Colonic mucosa (tissue), 4 donors: ENCODE data around the gene SLC31A1. TPM values are rescaled to one million over a fixed set of nuclear protein-coding genes. Genes with fewer than 3 reads are reported as not detected.
"Not testable (repeated sequence)": the region's sequence is repeated elsewhere in the genome, so short reads cannot be mapped to it uniquely, and the experiment has no call there.

Experiments used
- DNase-seq: peaks from one replicate; pipeline ENCODE4 v3.0.0-alpha.2; 2020
- H3K27ac ChIP-seq: fragments of 200-600 bp; one replicate; pipeline ENCODE4 v1.8.0; 2021
- H3K27me3 ChIP-seq: fragments of 200-600 bp; one replicate; pipeline ENCODE4 v1.8.0; 2021
- H3K36me3 ChIP-seq: fragments of 200-600 bp; one replicate; pipeline ENCODE4 v1.8.0; 2021
- H3K4me1 ChIP-seq: fragments of 200-600 bp; one replicate; pipeline ENCODE4 v1.8.0; 2021; ENCODE audit warnings: mild to moderate bottlenecking
- H3K4me3 ChIP-seq: fragments of 200-600 bp; one replicate; pipeline ENCODE4 v1.8.0; 2021
- H3K9ac ChIP-seq, 2 donors: one replicate each; pipeline ENCODE4 v1.7.0; 2013; ENCODE audit warnings: control low read depth in 2 of 2, low read depth in 2 of 2, low read length in 2 of 2
- H3K9me3 ChIP-seq: fragments of 200-600 bp; one replicate; pipeline ENCODE4 v1.8.0; 2021
- intact Hi-C: fragments of 100-400 bp; cut with DNase I; formaldehyde crosslinking; loops from one replicate; pipeline ENCODE4 v1.14.1; 2022
- total RNA-seq, 2 donors: library from RNA; stranded (reverse); fragmentation: NEBNext Ultra II Directional in 1 of 2; extraction: Animal tissue kit (Norgen Biotek cat#: 25700) in 1 of 2; gene quantifications; one replicate each; pipeline ENCODE4 v1.2.1, GENCODE V29; 2021
- TF ChIP-seq, protein P1 (sequence below): fragments of 200-600 bp; IDR thresholded peaks from one replicate; pipeline ENCODE4 v1.8.0; 2022; ENCODE audit warnings: antibody characterized with exemption, mild to moderate bottlenecking
- donor health status: healthy.
- donor health status: DM: no; HTN: no; CAD: no.
- donor health status: DM: no; HTN: no; CAD: no.

The SLC31A1 gene
- total RNA-seq, 2 donors from 2014 or later: 51.1 to 57.1 TPM

- no peaks in the 10 kb centered on the region for H3K9me3 ChIP-seq
- H3K36me3 ChIP-seq: peaks cover 18% of the 10 kb centered on the region
- H3K9ac ChIP-seq: no peak overlapping the region
- no peak for DNase-seq
- TF ChIP-seq, protein P1, sequence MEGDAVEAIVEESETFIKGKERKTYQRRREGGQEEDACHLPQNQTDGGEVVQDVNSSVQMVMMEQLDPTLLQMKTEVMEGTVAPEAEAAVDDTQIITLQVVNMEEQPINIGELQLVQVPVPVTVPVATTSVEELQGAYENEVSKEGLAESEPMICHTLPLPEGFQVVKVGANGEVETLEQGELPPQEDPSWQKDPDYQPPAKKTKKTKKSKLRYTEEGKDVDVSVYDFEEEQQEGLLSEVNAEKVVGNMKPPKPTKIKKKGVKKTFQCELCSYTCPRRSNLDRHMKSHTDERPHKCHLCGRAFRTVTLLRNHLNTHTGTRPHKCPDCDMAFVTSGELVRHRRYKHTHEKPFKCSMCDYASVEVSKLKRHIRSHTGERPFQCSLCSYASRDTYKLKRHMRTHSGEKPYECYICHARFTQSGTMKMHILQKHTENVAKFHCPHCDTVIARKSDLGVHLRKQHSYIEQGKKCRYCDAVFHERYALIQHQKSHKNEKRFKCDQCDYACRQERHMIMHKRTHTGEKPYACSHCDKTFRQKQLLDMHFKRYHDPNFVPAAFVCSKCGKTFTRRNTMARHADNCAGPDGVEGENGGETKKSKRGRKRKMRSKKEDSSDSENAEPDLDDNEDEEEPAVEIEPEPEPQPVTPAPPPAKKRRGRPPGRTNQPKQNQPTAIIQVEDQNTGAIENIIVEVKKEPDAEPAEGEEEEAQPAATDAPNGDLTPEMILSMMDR: no peak
- no peak overlapping the region for H3K27ac ChIP-seq
- no peaks in the 10 kb centered on the region for H3K27me3 ChIP-seq
- intact Hi-C loops: no loop called here
- no peak overlapping the region for H3K4me3 ChIP-seq
- H3K4me1 ChIP-seq: no peaks in the 10 kb centered on the region
Measured at GRCh38 chr9:113290052-113290607, 68.8 kb downstream of the SLC31A1 start.

DNA sequence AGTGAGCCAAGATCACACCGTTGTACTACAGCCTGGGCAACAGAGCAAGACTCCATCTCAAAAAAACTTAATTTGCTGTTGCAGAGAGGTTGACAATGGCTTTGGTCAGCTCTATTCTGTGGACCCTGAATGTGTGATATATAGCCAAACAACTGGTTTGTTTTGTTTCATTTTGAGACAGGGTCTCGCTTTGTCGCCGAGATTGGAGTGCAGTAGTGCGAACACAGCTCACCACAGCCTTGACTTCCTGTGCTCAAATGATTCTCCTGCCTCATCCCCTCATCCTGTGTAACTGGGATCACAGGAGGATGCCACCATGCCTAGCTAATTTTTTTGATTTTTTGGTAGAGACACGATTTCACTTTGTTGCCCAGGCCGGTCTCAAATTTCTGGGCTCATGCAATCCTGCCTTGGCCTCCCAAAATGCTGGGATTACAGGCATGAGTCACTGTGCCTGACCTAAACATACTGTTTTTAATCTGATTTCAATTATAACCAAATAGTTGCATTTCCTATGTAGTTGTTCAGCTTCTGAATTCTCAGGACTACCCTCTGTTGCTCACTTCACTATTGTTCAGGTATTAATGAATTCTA lies 72.0 kb downstream of the SLC31A1 start:
- Histone ChIP-seq H3K9ac (no peak overlapping the region), H3K27ac (no peak overlapping the region), H3K4me3 (no peak overlapping the region), H3K27me3 (no peaks in the 10 kb centered on the region), H3K36me3 (peaks cover 3% of the 10 kb centered on the region), H3K4me1 (no peaks in the 10 kb centered on the region), H3K9me3 (no peaks in the 10 kb centered on the region)
- intact Hi-C loops: no loop called here
- TF ChIP-seq, protein P1: no peak
- DNase-seq: no peak

GRCh38 chr9:113296247-113296646 lies 74.9 kb downstream of the SLC31A1 start:
- H3K4me3 ChIP-seq, H3K27me3 ChIP-seq, DNase-seq, H3K4me1 ChIP-seq, H3K9ac ChIP-seq, intact Hi-C loops, H3K36me3 ChIP-seq, H3K27ac ChIP-seq, H3K9me3 ChIP-seq: not testable (repeated sequence)

GRCh38 chr9:113296796-113297558 lies 75.6 kb downstream of the SLC31A1 start:
- intact Hi-C loops: no loop called here
- Histone ChIP-seq H3K27ac (no peak overlapping the region), H3K27me3 (no peaks in the 10 kb centered on the region), H3K4me3 (no peak overlapping the region), H3K9ac (no peak overlapping the region), H3K9me3 (no peaks in the 10 kb centered on the region), H3K36me3 (no peaks in the 10 kb centered on the region), H3K4me1 (peaks cover 7% of the 10 kb centered on the region)
- no peak for DNase-seq
- TF ChIP-seq, protein P1: no peak

DNA sequence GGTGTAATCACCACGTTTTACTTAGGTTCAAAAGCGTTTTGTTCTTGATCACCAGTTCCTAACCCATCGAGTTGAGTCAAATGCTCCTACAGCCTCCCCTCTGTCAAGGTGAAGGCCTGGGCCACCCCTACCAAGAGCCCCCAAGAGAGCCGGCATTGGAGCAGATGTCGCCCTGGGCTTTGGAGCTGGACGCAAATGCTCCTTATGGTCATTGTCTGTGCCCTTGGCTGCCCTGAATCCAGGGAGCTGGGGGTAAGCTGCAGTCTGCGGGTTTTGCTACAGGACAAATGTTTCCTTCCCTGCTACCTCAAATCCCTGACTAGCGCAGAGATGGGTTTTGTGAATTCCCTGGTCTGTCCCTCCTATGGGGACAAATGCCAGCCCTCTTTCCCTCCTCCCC lies 77.0 kb downstream of the SLC31A1 start:
- Histone ChIP-seq H3K4me3 (no peak overlapping the region), H3K9me3 (no peaks in the 10 kb centered on the region), H3K4me1 (peaks cover 7% of the 10 kb centered on the region), H3K27ac (no peak overlapping the region), H3K36me3 (no peaks in the 10 kb centered on the region), H3K9ac (no peak overlapping the region), H3K27me3 (no peaks in the 10 kb centered on the region)
- TF ChIP-seq, protein P1: no peak
- no peak for DNase-seq
- intact Hi-C loops: no loop called here
